ENCODE results near the gene ZBTB4. TPM values are rescaled to one million over a fixed set of nuclear protein-coding genes. Genes with fewer than 3 reads are reported as not detected.

The ZBTB4 gene
- polyA plus RNA-seq, 1 donor from 2014 or later, result 8.0 TPM

DNA sequence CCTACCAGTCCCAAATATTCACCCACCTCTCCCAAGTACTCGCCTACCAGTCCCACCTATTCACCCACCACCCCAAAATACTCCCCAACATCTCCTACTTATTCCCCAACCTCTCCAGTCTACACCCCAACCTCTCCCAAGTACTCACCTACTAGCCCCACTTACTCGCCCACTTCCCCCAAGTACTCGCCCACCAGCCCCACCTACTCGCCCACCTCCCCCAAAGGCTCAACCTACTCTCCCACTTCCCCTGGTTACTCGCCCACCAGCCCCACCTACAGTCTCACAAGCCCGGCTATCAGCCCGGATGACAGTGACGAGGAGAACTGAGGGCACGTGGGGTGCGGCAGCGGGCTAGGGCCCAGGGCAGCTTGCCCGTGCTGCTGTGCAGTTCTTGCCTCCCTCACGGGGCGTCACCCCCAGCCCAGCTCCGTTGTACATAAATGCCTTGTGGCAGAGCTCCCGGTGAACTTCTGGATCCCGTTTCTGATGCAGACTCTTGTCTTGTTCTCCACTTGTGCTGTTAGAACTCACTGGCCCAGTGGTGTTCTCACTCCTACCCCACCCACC, 34.5 kb upstream of the ZBTB4 start:
- Histone ChIP-seq H3K9me3 (ENCODE audit: low read length) (no peaks in the 10 kb centered on the region), H4K20me1 (ENCODE audit: insufficient read depth) (no peaks in the 10 kb centered on the region), H3K9me2 (ENCODE audit: insufficient read depth, low read length) (no peaks in the 10 kb centered on the region), H3F3A (ENCODE audit: insufficient read depth, low read length, poor library complexity, severe bottlenecking) (no peaks in the 10 kb centered on the region), H3K27ac (ENCODE audit: low read length) (no peak overlapping the region), H3K4me3 (ENCODE audit: low read length) (no peak overlapping the region), H3K9ac (ENCODE audit: low read length) (no peak overlapping the region), H3K36me3 (ENCODE audit: insufficient read depth, low read length) (no peaks in the 10 kb centered on the region), H3K27me3 (ENCODE audit: insufficient read depth, low read depth, low read length) (no peaks in the 10 kb centered on the region), H2AFZ (ENCODE audit: low read depth, low read length) (no peak overlapping the region), H3K4me2 (ENCODE audit: low read length) (no peak overlapping the region), H3K79me2 (replicated peaks; ENCODE audit: insufficient read depth, low read length) (no peaks in the 10 kb centered on the region)
- TF ChIP-seq REST (IDR thresholded peaks at IDR 0.05; ENCODE audit: borderline replicate concordance) (no peak), SMC3 (conservative IDR thresholded peaks at IDR 0.05; ENCODE audit: poor library complexity) (no peak), CTCF (IDR thresholded peaks at IDR 0.05; ENCODE audit: poor library complexity, severe bottlenecking) (no peak), POLR2AphosphoS5 (IDR thresholded peaks at IDR 0.05) (no peak), EZH2 (IDR thresholded peaks at IDR 0.05; ENCODE audit: borderline replicate concordance, insufficient read depth, low read length, poor library complexity, severe bottlenecking) (no peak), EP300 (conservative IDR thresholded peaks at IDR 0.05; ENCODE audit: poor library complexity, severe bottlenecking) (no peak), TAF1 (IDR thresholded peaks at IDR 0.05; ENCODE audit: low read depth) (no peak), MXI1 (conservative IDR thresholded peaks at IDR 0.05; ENCODE audit: poor library complexity, severe bottlenecking) (no peak), RAD21 (conservative IDR thresholded peaks at IDR 0.05) (no peak)

DNA sequence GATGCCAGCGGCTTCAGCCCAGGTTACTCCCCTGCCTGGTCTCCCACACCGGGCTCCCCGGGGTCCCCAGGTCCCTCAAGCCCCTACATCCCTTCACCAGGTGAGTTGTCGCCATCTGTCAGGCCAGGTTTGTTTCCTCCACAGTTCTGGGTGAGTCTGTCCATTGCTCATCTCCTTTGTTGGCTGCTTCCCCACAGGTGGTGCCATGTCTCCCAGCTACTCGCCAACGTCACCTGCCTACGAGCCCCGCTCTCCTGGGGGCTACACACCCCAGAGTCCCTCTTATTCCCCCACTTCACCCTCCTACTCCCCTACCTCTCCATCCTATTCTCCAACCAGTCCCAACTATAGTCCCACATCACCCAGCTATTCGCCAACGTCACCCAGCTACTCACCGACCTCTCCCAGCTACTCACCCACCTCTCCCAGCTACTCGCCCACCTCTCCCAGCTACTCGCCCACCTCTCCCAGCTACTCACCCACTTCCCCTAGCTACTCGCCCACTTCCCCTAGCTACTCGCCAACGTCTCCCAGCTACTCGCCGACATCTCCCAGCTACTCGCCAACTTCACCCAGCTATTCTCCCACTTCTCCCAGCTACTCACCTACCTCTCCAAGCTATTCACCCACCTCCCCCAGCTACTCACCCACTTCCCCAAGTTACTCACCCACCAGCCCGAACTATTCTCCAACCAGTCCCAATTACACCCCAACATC, 33.6 kb upstream of the ZBTB4 start:
- Histone ChIP-seq H3K79me2 (replicated peaks; ENCODE audit: insufficient read depth, low read length) (no peaks in the 10 kb centered on the region), H3K4me2 (ENCODE audit: low read length) (no peak overlapping the region), H3K4me3 (ENCODE audit: low read length) (no peak overlapping the region), H4K20me1 (ENCODE audit: insufficient read depth) (no peaks in the 10 kb centered on the region), H3K27ac (ENCODE audit: low read length) (no peak overlapping the region), H3K9ac (ENCODE audit: low read length) (no peak overlapping the region), H3K36me3 (ENCODE audit: insufficient read depth, low read length) (no peaks in the 10 kb centered on the region), H3K27me3 (ENCODE audit: insufficient read depth, low read depth, low read length) (no peaks in the 10 kb centered on the region), H3K9me3 (ENCODE audit: low read length) (no peaks in the 10 kb centered on the region), H3K9me2 (ENCODE audit: insufficient read depth, low read length) (no peaks in the 10 kb centered on the region), H2AFZ (ENCODE audit: low read depth, low read length) (no peak overlapping the region), H3F3A (ENCODE audit: insufficient read depth, low read length, poor library complexity, severe bottlenecking) (no peaks in the 10 kb centered on the region)
- no peak for TF ChIP-seq MXI1 (conservative IDR thresholded peaks at IDR 0.05; ENCODE audit: poor library complexity, severe bottlenecking)

Measured in neural cell (in vitro differentiated cells).